GM23338 (cell line): ENCODE measurements around the gene EPHB1. TPM values are rescaled to one million over a fixed set of nuclear protein-coding genes. Genes with fewer than 3 reads are reported as not detected.

ENCODE experiments used
- ATAC-seq: fragments of 200-7000 bp; cut with Tn5 transposase; 3 replicates; pipeline ENCODE4 v1.9.1; 2020
- DNase-seq: peaks from one replicate; pipeline ENCODE4 v3.0.0-alpha.2; 2015; ENCODE audit warnings: low spot score
- H2AFZ ChIP-seq: fragments of 200-600 bp; sonication (generic); 2 replicates; pipeline ENCODE4 v1.8.0; 2016; ENCODE audit warnings: antibody characterized with exemption, mild to moderate bottlenecking, moderate library complexity
- H3F3A ChIP-seq: fragments of 200-600 bp; sonication (generic); replicated peaks from 2 replicates; pipeline ENCODE4 v1.8.0; 2017; ENCODE audit warnings: antibody characterized with exemption, mixed run types, low read depth
- H3K27ac ChIP-seq: fragments of 200-600 bp; sonication (generic); 2 replicates; pipeline ENCODE4 v1.6.1; 2016; ENCODE audit warnings: low read depth
- H3K27me3 ChIP-seq: fragments of 200-600 bp; sonication (generic); 2 replicates; pipeline ENCODE4 v1.8.0; 2016; ENCODE audit warnings: mild to moderate bottlenecking, mixed run types, moderate library complexity; ENCODE audit not compliant: insufficient read depth
- H3K36me3 ChIP-seq: fragments of 200-600 bp; sonication (generic); 2 replicates; pipeline ENCODE4 v1.8.0; 2016; ENCODE audit warnings: mild to moderate bottlenecking; ENCODE audit not compliant: insufficient read depth
- H3K4me1 ChIP-seq: fragments of 200-600 bp; sonication (generic); 2 replicates; pipeline ENCODE4 v1.8.0; 2016; ENCODE audit warnings: mild to moderate bottlenecking, moderate library complexity; ENCODE audit not compliant: insufficient read depth
- H3K4me2 ChIP-seq: fragments of 200-600 bp; sonication (generic); 2 replicates; pipeline ENCODE4 v1.7.1; 2017; ENCODE audit warnings: mixed run types
- H3K4me3 ChIP-seq: fragments of 200-600 bp; sonication (generic); 2 replicates; pipeline ENCODE4 v1.6.1; 2016; ENCODE audit warnings: mixed run types
- H3K79me2 ChIP-seq: fragments of 200-600 bp; sonication (generic); replicated peaks from 2 replicates; pipeline ENCODE4 v1.8.0; 2017; ENCODE audit warnings: mild to moderate bottlenecking; ENCODE audit not compliant: insufficient read depth
- H3K9me2 ChIP-seq: fragments of 200-600 bp; sonication (generic); 2 replicates; pipeline ENCODE4 v1.8.0; 2017; ENCODE audit not compliant: insufficient read depth
- H4K20me1 ChIP-seq: fragments of 200-600 bp; sonication (generic); replicated peaks from 2 replicates; pipeline ENCODE4 v1.8.0; 2017; ENCODE audit warnings: mild to moderate bottlenecking; ENCODE audit not compliant: insufficient read depth
- H3K27ac Mint-ChIP-seq: 2 replicates; pipeline ENCODE4 v1.8.0; 2020; ENCODE audit warnings: inconsistent platforms, mild to moderate bottlenecking, moderate library complexity, mixed read lengths
- H3K27me3 Mint-ChIP-seq: 3 replicates; pipeline ENCODE4 v1.8.0; 2022; ENCODE audit warnings: low read depth, mild to moderate bottlenecking, moderate library complexity, mixed read lengths, inconsistent platforms; ENCODE audit not compliant: insufficient read depth, poor library complexity
- H3K36me3 Mint-ChIP-seq: 3 replicates; pipeline ENCODE4 v1.8.0; 2021; ENCODE audit warnings: low read depth, mild to moderate bottlenecking, inconsistent platforms, moderate library complexity, mixed read lengths
- H3K4me1 Mint-ChIP-seq: 3 replicates; pipeline ENCODE4 v1.8.0; 2020; ENCODE audit warnings: mild to moderate bottlenecking, inconsistent platforms, mixed read lengths
- H3K4me3 Mint-ChIP-seq: 3 replicates; pipeline ENCODE4 v1.8.0; 2021; ENCODE audit warnings: moderate library complexity, mild to moderate bottlenecking, inconsistent platforms, mixed read lengths
- H3K9me3 Mint-ChIP-seq: 3 replicates; pipeline ENCODE4 v1.8.0; 2020; ENCODE audit warnings: moderate library complexity, mild to moderate bottlenecking, inconsistent platforms, mixed read lengths
- EZH2 ChIP-seq: fragments of 200-600 bp; sonication (generic); IDR thresholded peaks from one replicate; pipeline ENCODE4 v1.8.0; 2017; ENCODE audit warnings: antibody characterized with exemption, mild to moderate bottlenecking, low read depth; ENCODE audit not compliant: unreplicated experiment
- EZH2phosphoT487 ChIP-seq: fragments of 200-600 bp; sonication (generic); IDR thresholded peaks from one replicate; pipeline ENCODE4 v1.8.1; 2018; ENCODE audit warnings: antibody characterized with exemption; ENCODE audit not compliant: unreplicated experiment
- JUNB ChIP-seq: IDR thresholded peaks from one replicate; pipeline ENCODE4 v1.6.1; 2016; ENCODE audit warnings: antibody characterized with exemption; ENCODE audit not compliant: unreplicated experiment
- NANOG ChIP-seq: IDR thresholded peaks from 2 replicates; pipeline ENCODE4 v1.6.1; 2016; ENCODE audit warnings: antibody characterized with exemption, borderline replicate concordance
- POLR2AphosphoS5 ChIP-seq: IDR thresholded peaks from 2 replicates; pipeline ENCODE4 v1.6.1; 2016; ENCODE audit warnings: antibody characterized with exemption, low read depth
- STAT1 ChIP-seq: IDR thresholded peaks from one replicate; pipeline ENCODE4 v1.6.1; 2016; ENCODE audit warnings: antibody characterized with exemption; ENCODE audit not compliant: unreplicated experiment
- ZNF331 ChIP-seq: fragments of 250-450 bp; sonication (Bioruptor Pico); IDR thresholded peaks from 2 replicates; pipeline ENCODE4 v1.5.0; 2020; ENCODE audit warnings: low read depth, mild to moderate bottlenecking, moderate library complexity
- polyA plus RNA-seq: library from polyadenylated mRNA; unstranded; fragments of >200 nt; fragmentation: Nextera tagmentation; extraction: Ambion mirVana; gene quantifications from 2 replicates; pipeline ENCODE4 v1.2.1, GENCODE V29; 2016
- total RNA-seq: library from RNA; depleted of rRNA; stranded (reverse); fragments of >200 nt; shearing (Covaris generic); gene quantifications from 2 replicates; pipeline ENCODE4 v1.2.3, GENCODE V29; 2014
- TF ChIP-seq, protein P1 (sequence below): fragments of 250-450 bp; sonication (Bioruptor Pico); IDR thresholded peaks from 2 replicates; pipeline ENCODE4 v1.5.0; 2020; ENCODE audit warnings: mild to moderate bottlenecking, moderate library complexity
- TF ChIP-seq, protein P2 (sequence below), 2 experiments: fragments of 200-600 bp in 1 of 2; sonication (generic) in 1 of 2; conservative IDR thresholded peaks; 2 replicates each; pipeline versions ENCODE4 v1.5.1 to v1.6.1; 2016 to 2017; ENCODE audit warnings: antibody characterized with exemption in 2 of 2, low read depth in 2 of 2, mild to moderate bottlenecking in 2 of 2, moderate library complexity in 1 of 2
- TF ChIP-seq, protein P3 (sequence below): IDR thresholded peaks from one replicate; pipeline ENCODE4 v1.6.1; 2018; ENCODE audit warnings: antibody characterized with exemption; ENCODE audit not compliant: unreplicated experiment

Gene EPHB1
- total and polyA plus RNA-seq, 2 experiments from 2014 or later = 2.7 to 5.2 TPM

DNA sequence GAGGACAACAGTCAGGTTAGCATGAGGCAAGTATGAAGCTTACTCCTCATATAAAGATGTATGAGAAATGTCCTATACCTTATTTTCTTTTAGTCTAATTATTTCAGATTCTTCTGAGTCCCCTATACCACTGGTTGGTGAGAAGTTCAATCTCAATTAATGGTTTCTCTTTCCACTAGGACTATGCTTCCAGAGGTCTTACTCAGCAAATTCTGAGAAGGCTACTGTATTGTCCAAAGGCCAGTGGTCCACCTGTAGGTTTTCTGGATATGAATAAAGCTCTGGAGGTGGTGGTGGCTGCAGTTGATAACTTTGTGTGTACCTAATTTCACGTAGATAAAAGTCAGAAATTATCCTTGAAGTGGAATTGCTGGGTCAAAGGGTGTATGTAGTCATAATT, 149.4 kb downstream of the EPHB1 start (continued):
- TF ChIP-seq, protein P1, sequence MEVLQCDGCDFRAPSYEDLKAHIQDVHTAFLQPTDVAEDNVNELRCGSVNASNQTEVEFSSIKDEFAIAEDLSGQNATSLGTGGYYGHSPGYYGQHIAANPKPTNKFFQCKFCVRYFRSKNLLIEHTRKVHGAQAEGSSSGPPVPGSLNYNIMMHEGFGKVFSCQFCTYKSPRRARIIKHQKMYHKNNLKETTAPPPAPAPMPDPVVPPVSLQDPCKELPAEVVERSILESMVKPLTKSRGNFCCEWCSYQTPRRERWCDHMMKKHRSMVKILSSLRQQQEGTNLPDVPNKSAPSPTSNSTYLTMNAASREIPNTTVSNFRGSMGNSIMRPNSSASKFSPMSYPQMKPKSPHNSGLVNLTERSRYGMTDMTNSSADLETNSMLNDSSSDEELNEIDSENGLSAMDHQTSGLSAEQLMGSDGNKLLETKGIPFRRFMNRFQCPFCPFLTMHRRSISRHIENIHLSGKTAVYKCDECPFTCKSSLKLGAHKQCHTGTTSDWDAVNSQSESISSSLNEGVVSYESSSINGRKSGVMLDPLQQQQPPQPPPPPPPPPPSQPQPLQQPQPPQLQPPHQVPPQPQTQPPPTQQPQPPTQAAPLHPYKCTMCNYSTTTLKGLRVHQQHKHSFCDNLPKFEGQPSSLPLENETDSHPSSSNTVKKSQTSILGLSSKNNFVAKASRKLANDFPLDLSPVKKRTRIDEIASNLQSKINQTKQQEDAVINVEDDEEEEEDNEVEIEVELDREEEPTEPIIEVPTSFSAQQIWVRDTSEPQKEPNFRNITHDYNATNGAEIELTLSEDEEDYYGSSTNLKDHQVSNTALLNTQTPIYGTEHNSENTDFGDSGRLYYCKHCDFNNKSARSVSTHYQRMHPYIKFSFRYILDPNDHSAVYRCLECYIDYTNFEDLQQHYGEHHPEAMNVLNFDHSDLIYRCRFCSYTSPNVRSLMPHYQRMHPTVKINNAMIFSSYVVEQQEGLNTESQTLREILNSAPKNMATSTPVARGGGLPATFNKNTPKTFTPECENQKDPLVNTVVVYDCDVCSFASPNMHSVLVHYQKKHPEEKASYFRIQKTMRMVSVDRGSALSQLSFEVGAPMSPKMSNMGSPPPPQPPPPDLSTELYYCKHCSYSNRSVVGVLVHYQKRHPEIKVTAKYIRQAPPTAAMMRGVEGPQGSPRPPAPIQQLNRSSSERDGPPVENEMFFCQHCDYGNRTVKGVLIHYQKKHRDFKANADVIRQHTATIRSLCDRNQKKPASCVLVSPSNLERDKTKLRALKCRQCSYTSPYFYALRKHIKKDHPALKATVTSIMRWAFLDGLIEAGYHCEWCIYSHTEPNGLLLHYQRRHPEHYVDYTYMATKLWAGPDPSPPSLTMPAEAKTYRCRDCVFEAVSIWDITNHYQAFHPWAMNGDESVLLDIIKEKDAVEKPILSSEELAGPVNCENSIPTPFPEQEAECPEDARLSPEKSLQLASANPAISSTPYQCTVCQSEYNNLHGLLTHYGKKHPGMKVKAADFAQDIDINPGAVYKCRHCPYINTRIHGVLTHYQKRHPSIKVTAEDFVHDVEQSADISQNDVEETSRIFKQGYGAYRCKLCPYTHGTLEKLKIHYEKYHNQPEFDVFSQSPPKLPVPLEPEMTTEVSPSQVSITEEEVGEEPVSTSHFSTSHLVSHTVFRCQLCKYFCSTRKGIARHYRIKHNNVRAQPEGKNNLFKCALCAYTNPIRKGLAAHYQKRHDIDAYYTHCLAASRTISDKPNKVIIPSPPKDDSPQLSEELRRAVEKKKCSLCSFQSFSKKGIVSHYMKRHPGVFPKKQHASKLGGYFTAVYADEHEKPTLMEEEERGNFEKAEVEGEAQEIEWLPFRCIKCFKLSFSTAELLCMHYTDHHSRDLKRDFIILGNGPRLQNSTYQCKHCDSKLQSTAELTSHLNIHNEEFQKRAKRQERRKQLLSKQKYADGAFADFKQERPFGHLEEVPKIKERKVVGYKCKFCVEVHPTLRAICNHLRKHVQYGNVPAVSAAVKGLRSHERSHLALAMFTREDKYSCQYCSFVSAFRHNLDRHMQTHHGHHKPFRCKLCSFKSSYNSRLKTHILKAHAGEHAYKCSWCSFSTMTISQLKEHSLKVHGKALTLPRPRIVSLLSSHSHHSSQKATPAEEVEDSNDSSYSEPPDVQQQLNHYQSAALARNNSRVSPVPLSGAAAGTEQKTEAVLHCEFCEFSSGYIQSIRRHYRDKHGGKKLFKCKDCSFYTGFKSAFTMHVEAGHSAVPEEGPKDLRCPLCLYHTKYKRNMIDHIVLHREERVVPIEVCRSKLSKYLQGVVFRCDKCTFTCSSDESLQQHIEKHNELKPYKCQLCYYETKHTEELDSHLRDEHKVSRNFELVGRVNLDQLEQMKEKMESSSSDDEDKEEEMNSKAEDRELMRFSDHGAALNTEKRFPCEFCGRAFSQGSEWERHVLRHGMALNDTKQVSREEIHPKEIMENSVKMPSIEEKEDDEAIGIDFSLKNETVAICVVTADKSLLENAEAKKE (CRISPR knock-in tag) = no peak
- no peak for TF ChIP-seq STAT1
- no peak for TF ChIP-seq EZH2phosphoT487
- TF ChIP-seq EZH2 = no peak

DNA sequence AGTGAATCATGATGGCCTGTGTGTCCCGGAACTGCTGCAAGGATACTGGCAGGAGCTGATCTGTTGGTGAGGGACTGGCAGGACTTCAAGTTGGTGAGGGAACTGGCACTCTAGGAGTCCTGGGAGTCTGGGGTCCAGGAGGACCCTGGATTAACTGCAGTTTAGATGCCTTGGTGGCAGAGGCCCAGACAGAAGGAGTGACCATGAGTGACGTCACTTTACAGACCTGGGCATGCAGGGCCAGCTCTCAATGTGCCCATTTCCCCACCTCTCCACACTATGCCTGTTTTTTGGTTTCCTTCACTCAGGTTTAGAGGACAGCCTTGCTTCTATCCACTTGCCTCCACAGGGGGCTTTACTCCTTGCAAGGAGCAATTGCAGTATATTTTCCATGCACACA, 154.1 kb downstream of the EPHB1 start:
- no peak for ATAC-seq

More for the DNA sequence above, 154.1 kb downstream of the EPHB1 start:
- H3K4me2 ChIP-seq = no peak overlapping the region
- no peaks in the 10 kb centered on the region for H4K20me1 ChIP-seq
- H2AFZ ChIP-seq = no peak overlapping the region
- Mint-ChIP-seq H3K27me3 (no peaks in the 10 kb centered on the region), H3K4me3 (no peak overlapping the region), H3K4me1 (no peaks in the 10 kb centered on the region), H3K36me3 (peaks cover 27% of the 10 kb centered on the region; the same call in 2 of the 3 replicates), H3K9me3 (peaks cover 17% of the 10 kb centered on the region; the same call in 2 of the 3 replicates), H3K27ac (no peak overlapping the region)
- DNase-seq = no peak
- no peak overlapping the region for H3K27ac ChIP-seq
- no peak overlapping the region for H3K4me3 ChIP-seq
- H3K27me3 ChIP-seq = no peaks in the 10 kb centered on the region
- H3K79me2 ChIP-seq = no peaks in the 10 kb centered on the region
- no peaks in the 10 kb centered on the region; the same call in 1 of the 2 replicates for H3K9me2 ChIP-seq
- H3F3A ChIP-seq = no peaks in the 10 kb centered on the region
- H3K36me3 ChIP-seq = no peaks in the 10 kb centered on the region; the same call in 1 of the 2 replicates
- TF ChIP-seq, protein P2, sequence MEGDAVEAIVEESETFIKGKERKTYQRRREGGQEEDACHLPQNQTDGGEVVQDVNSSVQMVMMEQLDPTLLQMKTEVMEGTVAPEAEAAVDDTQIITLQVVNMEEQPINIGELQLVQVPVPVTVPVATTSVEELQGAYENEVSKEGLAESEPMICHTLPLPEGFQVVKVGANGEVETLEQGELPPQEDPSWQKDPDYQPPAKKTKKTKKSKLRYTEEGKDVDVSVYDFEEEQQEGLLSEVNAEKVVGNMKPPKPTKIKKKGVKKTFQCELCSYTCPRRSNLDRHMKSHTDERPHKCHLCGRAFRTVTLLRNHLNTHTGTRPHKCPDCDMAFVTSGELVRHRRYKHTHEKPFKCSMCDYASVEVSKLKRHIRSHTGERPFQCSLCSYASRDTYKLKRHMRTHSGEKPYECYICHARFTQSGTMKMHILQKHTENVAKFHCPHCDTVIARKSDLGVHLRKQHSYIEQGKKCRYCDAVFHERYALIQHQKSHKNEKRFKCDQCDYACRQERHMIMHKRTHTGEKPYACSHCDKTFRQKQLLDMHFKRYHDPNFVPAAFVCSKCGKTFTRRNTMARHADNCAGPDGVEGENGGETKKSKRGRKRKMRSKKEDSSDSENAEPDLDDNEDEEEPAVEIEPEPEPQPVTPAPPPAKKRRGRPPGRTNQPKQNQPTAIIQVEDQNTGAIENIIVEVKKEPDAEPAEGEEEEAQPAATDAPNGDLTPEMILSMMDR (conservative IDR thresholded peaks at IDR 0.05; ENCODE audit: low read depth in 2 of 2) = no peak
- TF ChIP-seq NANOG (no peak), POLR2AphosphoS5 (no peak), STAT1 (no peak), JUNB (no peak), EZH2phosphoT487 (no peak), ZNF331 (CRISPR knock-in tag) (no peak)
- TF ChIP-seq, protein P3, sequence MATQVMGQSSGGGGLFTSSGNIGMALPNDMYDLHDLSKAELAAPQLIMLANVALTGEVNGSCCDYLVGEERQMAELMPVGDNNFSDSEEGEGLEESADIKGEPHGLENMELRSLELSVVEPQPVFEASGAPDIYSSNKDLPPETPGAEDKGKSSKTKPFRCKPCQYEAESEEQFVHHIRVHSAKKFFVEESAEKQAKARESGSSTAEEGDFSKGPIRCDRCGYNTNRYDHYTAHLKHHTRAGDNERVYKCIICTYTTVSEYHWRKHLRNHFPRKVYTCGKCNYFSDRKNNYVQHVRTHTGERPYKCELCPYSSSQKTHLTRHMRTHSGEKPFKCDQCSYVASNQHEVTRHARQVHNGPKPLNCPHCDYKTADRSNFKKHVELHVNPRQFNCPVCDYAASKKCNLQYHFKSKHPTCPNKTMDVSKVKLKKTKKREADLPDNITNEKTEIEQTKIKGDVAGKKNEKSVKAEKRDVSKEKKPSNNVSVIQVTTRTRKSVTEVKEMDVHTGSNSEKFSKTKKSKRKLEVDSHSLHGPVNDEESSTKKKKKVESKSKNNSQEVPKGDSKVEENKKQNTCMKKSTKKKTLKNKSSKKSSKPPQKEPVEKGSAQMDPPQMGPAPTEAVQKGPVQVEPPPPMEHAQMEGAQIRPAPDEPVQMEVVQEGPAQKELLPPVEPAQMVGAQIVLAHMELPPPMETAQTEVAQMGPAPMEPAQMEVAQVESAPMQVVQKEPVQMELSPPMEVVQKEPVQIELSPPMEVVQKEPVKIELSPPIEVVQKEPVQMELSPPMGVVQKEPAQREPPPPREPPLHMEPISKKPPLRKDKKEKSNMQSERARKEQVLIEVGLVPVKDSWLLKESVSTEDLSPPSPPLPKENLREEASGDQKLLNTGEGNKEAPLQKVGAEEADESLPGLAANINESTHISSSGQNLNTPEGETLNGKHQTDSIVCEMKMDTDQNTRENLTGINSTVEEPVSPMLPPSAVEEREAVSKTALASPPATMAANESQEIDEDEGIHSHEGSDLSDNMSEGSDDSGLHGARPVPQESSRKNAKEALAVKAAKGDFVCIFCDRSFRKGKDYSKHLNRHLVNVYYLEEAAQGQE = no peak
- H3K4me1 ChIP-seq = no peaks in the 10 kb centered on the region
